HG03103 (cell line): ENCODE measurements around the gene SNTG2.
"Not testable (repeated sequence)": the region's sequence is repeated elsewhere in the genome, so short reads cannot be mapped to it uniquely, and the experiment has no call there.

ENCODE experiments used
- ATAC-seq: cut with Tn5 transposase; IDR thresholded peaks from one replicate; pipeline ENCODE4 v1.9.1; 2021; ENCODE audit warnings: low read depth; ENCODE audit not compliant: unreplicated experiment

SNTG2 gene

DNA sequence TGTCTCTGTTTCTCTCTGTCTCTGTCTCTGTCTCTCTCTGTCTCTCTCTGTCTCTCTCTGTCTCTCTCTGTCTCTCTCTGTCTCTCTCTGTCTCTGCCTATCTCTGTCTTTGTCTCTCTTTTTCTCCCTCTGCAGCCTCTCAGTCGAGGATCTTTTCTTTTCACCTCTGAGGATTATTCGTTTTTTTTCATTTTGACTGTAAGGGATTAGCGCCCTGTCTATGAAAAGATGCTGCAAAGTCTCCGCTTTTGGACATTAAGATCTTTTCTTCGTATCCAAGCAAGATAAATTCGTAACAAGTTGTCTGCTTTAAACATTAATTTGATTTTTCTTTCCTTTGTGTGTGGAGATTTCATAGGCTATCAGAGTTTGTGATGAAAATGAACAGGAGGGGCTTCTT is 271.4 kb downstream of the SNTG2 start:
- ATAC-seq = no peak

DNA sequence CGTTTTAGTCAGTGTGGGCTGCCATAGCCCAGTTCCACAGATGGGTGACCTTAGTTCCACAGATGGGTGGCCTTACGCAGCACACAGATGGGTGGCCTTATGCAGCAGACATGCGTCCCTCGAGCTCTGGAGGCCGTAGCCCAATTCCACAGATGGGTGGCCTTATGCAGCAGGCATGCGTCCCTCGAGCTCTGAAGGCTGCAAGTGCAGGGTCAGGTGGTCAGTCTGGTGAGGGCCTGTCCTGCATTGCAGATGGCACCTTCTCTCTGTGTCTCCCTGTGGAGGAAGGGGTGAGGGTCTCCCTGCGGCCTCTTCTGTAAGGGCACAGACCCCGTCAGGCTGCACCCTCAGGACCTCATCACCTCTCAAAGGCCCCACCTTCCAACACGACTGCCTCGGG is 273.1 kb downstream of the SNTG2 start:
- ATAC-seq = no peak

DNA sequence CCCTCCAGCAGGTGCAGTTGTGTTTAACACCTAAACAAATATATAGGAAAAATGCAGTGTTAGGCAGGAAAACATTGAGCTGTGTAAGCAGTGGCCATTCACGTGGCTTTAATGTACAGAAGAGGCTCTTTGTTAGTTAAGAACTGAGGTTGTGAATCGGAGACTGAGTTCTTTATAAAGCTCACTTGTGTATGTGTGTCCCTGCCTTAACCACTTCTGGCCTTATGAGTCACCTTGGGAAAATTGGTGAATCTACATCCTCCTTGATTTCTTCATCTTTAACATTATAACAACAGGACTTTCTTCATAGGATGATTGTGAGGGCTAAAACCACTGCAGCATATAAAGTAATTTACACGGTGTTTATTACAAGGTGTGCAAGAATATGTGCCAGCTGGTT is 274.3 kb downstream of the SNTG2 start:
- no peak for ATAC-seq

DNA sequence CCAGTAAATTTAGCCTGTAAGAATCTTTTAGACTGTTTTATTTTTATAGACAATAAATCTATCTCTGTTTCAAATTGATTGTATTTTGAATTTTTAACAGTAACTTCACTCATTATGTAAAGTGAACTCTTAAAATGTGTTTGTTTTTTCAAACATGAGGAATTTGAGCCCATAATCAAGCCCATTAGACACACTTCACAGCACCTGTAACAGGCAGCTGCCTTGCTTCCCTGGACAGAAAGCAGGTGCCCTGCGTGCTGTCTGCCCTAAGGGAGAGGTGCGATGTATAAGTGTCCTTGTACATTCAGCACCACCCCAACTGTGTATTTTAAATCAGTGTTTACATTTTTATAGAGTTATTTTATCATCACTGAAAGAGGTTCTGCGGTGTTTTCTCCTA is 276.1 kb downstream of the SNTG2 start:
- ATAC-seq = no peak

DNA sequence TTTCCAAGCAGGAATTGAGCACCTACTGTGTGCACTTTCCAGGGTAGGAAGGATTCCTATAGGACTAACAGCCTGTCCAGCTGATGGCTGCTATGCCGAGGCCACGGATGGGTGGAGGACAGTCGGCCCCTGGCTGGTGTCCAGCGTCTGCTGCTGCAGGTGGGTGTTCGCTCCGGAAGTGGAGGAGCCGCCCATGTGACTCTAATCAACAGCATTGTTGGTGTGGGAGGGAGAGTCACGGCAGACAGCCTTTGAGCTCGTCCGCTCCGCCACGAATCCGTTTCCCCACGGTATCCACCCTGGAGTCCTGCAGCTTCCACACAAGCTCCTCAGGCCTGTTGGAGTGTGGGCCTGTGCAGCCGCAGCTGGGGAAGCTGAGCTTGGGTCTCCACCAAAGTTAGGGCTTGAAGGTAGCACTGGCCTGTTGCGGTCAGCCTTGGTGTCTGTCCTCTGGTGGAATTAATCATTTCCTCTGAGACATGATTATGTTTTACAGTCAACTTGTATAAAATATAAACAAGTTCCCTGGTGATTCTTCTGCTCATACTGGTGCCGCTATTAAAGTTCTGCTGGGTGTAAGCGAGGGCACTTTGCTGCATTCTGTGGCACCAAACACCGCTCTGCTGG is 276.7 kb downstream of the SNTG2 start:
- no peak for ATAC-seq

DNA sequence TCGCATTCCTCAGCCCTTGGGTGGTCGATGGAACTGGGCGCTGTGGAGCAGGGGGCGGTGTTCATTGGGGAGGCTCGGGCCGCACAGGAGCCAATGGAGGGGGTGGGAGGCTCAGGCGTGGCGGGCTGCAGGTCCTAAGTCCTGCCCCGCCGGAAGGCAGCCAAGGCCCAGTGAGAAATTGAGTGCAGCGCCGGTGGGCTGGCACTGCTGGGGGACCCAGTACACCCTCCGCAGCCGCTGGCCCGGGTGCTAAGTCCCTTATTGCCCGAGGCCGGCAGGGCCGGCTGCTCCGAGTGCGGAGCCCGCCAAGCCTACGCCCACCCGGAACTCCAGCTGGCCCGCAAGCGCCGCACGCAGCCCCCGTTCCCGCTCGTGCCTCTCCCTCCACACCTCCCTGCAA is 278.9 kb downstream of the SNTG2 start:
- ATAC-seq = not testable (repeated sequence)

DNA sequence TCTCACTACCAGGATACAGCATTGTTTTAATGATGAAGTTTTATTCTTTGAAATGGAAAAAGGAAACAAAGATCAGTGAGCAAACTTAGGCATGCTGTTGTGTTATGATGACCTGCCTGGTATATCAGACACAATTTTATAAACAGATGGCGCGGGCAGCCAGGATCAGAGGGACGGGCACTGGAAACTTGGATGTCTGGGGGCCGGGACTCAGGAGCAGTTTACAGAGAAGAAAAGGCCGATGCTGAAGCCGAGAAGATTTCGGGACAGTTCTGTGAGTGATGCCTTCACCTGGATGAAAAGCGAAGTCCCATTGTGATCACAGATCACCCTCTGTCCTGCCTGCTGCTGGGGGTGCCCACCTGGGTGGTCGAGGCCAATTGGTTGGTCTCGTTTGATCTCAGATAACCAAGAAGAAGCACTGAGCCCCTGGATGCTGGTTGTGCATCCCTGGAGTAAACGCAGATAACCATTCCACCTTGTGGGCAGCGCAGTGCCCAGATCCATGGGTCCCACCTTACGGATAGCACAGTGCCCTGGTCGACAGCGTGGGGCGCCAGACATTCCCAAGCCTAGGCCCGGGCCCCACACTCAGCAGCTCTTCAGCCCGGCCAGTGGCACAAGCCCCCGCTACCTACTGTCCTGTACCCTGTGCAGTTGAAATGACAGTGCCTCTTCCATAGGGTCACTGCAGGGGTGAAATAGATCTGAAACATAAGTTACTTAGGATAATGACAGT is 279.7 kb downstream of the SNTG2 start:
- no peak for ATAC-seq

DNA sequence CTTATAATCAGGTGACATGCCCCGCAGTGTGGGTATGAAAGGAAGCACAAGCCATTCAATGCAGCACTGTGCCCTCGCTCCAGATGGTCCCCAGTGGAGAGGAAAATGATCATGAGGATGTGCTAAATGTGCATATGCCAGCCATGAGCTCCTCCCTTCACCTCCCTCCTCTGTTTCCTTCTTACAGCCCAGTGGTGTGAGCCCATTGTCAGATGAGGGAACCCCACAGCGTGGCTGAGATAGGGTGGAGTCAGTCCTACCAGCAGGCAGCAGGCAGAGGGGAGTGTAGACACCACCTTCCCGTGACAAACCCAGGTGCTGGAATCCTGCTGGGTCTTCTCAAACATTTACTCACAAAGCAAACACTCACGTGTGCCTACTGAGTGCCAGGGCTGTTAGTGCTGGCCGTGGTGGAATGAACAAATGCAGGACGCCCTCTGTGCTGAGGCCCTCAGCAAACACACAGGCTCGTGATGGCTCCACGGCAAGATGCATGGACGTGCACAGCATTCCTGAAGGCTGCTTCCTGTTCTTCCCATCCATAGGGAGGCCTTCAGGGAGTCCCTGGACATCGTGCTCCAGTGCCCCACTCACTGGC is 280.9 kb downstream of the SNTG2 start:
- no peak for ATAC-seq

DNA sequence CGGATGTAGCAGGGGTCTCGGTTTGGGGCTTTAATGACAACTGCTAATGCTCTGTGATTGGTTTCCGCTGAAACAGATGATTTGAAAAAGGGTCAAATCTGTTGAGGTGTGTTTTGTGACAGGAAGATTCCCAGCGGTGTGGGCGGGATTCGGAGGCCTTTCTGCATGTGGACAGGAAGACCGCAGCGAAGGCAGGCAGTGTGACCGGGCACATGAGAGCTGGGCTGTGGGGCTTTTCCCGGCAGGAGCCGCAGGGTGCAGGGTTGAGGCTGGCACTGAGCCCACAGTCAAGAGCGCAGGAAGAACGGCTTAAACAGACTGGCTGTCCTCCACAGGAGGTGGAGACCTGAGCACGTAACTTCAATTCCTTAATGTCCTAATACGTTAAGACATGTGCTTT is 282.6 kb downstream of the SNTG2 start:
- no peak for ATAC-seq

DNA sequence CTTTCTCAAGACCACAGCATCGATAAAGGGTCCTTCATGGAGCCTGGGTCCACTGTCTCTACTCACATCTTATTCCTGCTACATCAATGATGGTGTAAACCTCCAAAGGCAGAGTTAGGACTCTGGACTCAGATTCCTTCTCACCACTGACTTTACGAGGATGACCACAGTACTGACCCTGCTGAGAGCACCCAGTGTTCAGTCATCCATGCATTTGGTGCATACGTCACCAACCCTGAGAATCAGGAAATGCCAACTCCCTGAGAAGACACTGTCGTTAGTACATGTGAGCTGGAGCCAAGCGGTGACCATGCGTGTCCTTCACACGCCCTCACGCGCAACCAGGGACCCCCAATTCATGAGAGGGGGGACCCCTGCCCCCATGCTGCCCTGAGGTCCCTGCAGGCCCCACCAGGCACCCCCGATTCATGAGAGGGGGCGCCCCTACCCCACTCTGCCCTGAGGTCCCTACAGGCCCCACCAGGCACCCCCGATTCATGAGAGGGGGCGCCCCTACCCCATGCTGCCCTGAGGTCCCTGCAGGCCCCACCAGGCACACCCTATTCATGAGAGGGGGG is 284.2 kb downstream of the SNTG2 start:
- ATAC-seq = no peak

DNA sequence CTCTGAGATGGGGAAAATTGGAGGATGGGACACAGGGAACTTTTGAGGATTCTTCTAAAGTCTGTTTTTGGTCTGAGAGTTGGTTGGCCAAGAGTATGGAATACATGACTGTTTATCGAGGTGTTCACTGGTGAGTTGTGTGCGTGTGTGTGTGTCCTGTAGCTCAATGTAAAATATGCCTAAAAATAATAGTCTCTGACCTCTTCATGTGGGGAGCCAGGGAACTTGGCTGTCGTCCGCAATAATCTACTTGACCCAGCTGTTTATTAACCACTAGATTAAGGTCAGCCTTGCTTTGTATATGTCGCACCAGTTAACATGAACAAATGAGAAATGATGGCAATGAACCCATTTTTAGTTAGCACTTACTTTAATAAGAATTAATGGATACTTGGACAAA is 285.2 kb downstream of the SNTG2 start:
- ATAC-seq = no peak

DNA sequence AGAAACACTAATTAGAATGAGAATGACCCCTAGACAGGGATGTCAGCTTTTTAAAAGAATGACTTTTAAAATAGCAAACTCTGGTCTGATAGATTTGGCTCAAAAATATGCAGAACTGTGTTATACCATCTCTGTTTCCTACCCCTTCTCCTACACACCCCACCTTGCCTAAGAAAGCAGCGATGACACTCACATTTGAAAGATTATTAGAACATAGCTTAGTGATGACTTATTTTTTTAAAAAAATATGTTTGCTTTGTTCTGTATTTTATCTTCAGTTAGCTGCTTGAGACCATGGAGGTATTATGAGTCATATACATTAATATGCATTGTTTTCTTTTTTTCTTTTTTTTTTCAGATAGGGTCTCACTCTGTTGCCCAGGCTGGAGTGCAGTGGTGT is 286.0 kb downstream of the SNTG2 start:
- ATAC-seq = no peak

DNA sequence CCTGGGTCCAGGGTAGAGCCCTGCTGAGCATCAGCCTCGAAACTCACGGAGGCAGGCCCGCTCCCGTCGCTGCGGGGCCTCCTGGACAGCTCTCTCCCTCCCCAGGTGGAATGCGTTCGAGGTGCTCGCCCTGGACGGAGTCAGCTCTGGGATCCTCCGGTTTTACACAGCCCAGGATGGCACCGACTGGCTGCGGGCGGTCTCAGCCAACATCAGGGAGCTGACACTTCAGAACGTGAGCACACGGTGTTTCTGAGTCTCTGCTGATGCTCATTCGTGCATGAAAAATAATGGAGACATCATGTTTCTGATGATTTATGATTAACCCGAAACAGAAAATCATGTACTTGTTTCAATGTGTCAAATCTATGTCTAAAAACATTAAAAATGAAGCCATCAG is 287.1 kb downstream of the SNTG2 start:
- ATAC-seq = no peak

DNA sequence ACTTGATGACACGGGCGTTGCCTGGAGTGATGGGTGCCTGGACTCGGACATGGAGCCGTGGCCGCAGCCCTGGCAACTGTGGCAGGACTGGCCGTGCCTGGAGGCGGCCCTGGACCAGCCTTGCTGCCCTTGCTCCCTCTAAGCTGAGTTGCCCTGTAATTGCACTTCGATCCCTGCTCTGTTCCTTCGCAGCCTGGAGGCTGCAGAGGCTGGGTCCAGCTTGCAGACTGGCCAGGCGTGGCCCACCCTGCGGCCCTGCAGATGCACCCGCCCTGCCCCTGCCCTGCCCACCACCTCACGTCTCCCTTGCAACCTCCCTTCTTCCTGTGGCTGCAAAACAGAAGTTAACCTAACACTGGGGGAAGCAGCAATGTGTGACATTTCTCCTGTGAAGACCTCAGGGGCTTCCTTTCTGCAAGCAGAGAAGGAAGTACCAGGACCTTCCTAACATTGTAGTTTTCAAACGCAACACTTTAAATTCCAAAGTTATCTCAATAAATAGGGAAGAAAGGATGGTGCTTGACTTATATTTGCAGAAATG is 288.0 kb downstream of the SNTG2 start:
- no peak for ATAC-seq

DNA sequence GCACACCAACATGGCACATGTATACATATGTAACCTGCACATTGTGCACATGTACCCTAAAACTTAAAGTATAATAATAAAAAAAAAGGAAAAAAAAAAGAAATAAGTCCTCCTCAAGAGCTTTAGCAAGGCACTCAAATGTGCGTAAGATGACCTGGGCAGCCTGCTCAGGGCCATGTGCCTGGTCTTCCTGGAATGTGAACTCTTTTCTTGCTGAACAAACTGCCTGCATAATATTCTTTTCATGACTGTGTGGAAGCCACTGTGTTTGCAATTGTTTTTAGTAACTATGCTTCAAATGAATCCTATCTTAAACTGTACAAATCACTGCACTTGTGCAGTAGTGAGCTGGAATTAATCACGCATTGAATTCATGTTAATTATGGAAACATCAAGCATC is 294.5 kb downstream of the SNTG2 start:
- no peak for ATAC-seq

DNA sequence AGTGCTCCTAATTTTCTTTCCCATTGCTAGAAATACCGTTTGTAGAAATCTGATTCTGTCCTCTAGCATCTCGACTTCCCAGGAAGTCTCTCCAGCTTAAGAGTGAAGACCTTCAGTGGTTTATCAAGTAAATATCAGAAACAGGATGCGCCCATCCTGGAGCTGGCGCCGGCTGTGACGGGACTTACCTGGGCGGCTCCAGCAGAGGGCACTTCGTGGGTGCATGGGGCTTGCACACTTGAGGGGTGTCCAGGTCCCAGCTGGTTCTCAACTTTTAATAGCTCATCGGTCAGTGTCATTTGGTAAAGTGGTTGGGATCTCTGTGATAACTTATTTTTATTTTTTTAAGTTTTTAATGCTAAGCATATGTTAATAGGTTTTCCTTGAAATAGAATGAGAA is 295.6 kb downstream of the SNTG2 start:
- ATAC-seq = no peak

DNA sequence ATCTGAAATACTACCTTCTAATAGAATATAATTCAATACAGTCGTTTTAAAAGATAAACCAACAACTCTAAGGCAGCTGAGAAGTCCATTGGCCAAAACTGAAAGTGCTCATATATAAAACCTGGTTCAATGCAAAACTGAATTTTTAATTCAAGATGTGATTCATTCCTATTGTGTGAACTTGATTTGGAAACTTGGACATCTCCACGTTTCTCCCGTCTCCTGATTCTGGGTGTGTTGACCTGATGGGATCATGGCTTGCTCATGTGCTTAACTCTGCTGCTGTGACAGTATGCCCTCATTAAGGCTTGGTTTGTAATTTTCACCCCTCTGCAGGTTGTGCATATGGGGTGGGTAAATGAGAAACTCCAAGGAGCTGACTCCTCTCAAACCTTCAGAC is 296.3 kb downstream of the SNTG2 start:
- no peak for ATAC-seq

DNA sequence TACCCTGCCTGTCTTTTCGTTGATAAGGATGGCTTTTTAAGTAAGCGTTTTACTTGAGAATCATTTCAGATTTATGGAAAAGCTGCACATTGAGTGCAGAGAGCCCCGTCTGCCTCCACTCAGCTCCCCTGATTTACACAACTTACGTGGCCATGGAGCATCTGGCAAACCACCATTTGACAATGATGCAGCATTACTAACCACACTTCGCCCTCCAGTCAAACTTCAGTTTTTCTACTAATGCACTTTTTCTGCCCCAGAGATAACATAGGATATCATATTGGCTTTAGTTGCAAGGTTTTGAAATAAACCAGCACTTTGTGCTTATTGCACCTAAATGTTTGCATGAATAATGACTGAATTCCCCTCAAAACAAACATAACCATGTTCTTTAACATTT is 297.5 kb downstream of the SNTG2 start:
- ATAC-seq = no peak

DNA sequence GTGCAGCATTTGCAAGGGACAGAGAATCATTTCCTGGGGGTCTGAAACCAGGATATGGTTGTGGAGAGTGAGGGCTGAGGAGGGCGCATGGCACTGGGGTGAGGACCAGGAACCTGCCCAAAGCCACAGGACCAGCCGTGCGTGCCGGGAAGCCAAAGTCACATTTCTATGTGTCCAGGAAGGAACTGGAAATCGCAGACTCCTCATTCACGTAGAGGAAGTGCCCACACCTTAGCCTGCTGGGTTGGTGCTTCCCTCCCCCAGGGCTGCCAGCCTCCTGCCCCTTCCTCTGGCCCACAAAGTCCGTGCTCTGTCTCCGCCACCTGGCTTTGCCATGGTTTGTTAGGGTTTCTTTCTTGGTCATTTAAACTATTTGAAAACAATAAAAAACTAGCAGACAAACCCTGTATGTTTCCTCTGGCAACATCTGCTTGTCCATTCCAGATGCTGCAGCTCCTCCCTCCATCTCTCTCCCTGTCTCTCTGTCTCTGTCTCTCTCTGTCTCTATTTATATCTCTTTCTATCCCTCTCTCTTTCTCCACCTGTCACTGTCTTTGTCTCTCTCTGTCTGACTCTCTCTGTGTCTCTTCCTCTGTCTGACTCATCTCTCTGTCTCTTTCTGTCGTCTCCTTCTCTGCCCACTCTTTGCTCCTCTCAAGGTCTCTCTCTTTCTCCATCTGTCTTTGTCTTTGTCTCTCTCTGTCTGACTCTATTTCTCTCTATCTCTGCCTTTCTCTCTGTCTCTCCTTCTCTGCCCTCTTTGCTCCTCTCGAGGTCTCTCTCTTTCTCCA is 299.4 kb downstream of the SNTG2 start:
- ATAC-seq = no peak

DNA sequence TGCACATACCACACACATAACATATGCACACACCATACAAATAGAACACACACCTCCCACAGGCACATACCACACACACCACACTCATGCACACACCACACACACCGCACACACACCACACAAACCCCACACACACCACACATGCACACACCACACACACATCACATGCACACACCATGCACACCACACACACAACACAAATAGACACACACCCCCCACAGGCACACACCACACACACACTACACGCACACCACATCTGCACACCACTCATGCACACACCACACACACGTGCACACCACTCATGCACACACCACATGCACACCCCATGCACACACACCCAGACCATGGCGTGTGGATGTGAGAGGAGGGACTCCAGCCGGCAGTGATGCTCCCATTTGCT is 300.9 kb downstream of the SNTG2 start:
- no peak for ATAC-seq

DNA sequence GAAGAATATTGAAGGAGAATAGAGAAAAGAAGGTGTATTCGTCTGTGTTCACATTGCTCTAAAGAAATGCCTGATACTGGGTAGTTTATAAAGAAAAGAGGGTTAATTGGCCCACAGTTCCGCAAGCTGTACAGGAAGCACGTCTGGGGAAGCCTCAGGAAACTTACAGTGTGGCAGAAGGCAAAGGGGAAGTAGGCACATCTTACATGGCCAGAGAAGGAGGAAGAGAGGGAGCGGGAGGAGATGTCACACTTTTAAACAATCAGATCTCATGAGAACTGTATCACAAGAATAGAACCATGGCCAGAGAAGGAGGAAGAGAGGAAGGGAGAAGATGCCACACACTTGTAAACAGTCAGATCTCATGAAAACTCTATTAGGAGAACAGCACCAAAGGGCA is 303.0 kb downstream of the SNTG2 start:
- ATAC-seq = no peak
